DOHH2 (cell line): ENCODE data around the gene HPS5.
A peak's percentile ranks its signal among the peaks of the same experiment; 100 is the strongest.

Source experiments
- H3F3A ChIP-seq: fragments of 200-600 bp; sonication (generic), shearing (Covaris generic); 2 replicates; pipeline ENCODE4 v1.6.0; 2016; ENCODE audit warnings: antibody characterized with exemption, mild to moderate bottlenecking; ENCODE audit not compliant: control insufficient read depth, insufficient read depth
- H3K27ac ChIP-seq: fragments of 200-600 bp; sonication (generic); 2 replicates; pipeline ENCODE4 v1.5.1; 2014; ENCODE audit warnings: low read depth, mild to moderate bottlenecking, low read length, moderate library complexity
- H3K27me3 ChIP-seq: fragments of 200-600 bp; sonication (generic); 2 replicates; pipeline ENCODE4 v1.6.1; 2014; ENCODE audit warnings: mild to moderate bottlenecking, low read length, mixed read lengths; ENCODE audit not compliant: control insufficient read depth
- H3K36me3 ChIP-seq: fragments of 200-600 bp; sonication (generic); 2 replicates; pipeline ENCODE4 v1.6.1; 2014; ENCODE audit warnings: mild to moderate bottlenecking, low read length, moderate library complexity, mixed read lengths; ENCODE audit not compliant: control insufficient read depth
- H3K4me1 ChIP-seq: fragments of 200-600 bp; sonication (generic); 2 replicates; pipeline ENCODE4 v1.6.1; 2014; ENCODE audit warnings: mild to moderate bottlenecking, low read length, mixed read lengths; ENCODE audit not compliant: control insufficient read depth
- H3K4me2 ChIP-seq: fragments of 200-600 bp; sonication (generic); 2 replicates; pipeline ENCODE4 v1.6.0; 2014; ENCODE audit warnings: mild to moderate bottlenecking, low read length, moderate library complexity
- H3K4me3 ChIP-seq: fragments of 200-600 bp; sonication (generic); 2 replicates; pipeline ENCODE4 v1.5.1; 2014; ENCODE audit warnings: mild to moderate bottlenecking, low read length, mixed read lengths
- H3K79me2 ChIP-seq: fragments of 200-600 bp; sonication (generic); 2 replicates; pipeline ENCODE4 v1.6.1; 2014; ENCODE audit warnings: mild to moderate bottlenecking, low read length, mixed read lengths; ENCODE audit not compliant: control insufficient read depth
- H3K9me2 ChIP-seq: fragments of 200-600 bp; sonication (generic); replicated peaks from 2 replicates; pipeline ENCODE4 v1.6.1; 2014; ENCODE audit warnings: mild to moderate bottlenecking, low read length, mixed read lengths; ENCODE audit not compliant: control insufficient read depth
- H3K9me3 ChIP-seq: fragments of 200-600 bp; sonication (generic); 2 replicates; pipeline ENCODE4 v1.6.1; 2014; ENCODE audit warnings: antibody characterized with exemption, low read length, mixed read lengths; ENCODE audit not compliant: control insufficient read depth, insufficient read depth
- H4K20me1 ChIP-seq: fragments of 200-600 bp; sonication (generic); 2 replicates; pipeline ENCODE4 v1.6.0; 2014; ENCODE audit warnings: low read depth, mild to moderate bottlenecking, antibody characterized with exemption, low read length, moderate library complexity; ENCODE audit not compliant: control insufficient read depth, insufficient read depth
- EZH2phosphoT487 ChIP-seq: fragments of 200-600 bp; sonication (generic); IDR thresholded peaks from 2 replicates; pipeline ENCODE4 v1.6.1; 2017; ENCODE audit warnings: borderline replicate concordance, mild to moderate bottlenecking, antibody characterized with exemption, low read length, moderate library complexity, mixed read lengths
- TF ChIP-seq, protein P1 (sequence below): fragments of 200-600 bp; sonication (generic); IDR thresholded peaks from one replicate; pipeline ENCODE4 v1.5.1; 2014; ENCODE audit warnings: antibody characterized with exemption, mild to moderate bottlenecking, low read depth, low read length; ENCODE audit not compliant: poor library complexity, severe bottlenecking

Gene HPS5

DNA sequence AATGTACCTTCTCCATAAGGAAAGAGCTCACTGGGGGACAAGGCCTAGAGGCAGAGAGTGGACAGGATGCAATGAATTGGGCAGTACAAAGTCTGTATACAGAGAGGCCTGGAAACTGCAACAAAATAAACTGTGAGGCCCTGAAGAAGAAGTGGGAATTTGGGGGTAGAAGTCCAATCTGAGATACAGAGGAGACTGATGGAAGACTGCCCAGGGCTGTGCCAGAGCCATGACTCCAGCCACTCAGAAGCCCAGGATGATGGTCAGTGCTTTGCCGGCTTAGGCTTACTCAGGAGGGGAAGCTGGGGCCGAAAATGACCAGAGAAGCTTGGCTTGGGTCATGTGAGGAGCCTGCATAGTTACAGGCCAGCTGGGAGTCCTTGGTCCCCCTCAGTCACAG lies 91.1 kb downstream of the HPS5 start:
- Histone ChIP-seq H3K4me3 (no peak overlapping the region), H3K79me2 (no peaks in the 10 kb centered on the region), H3K27ac (no peak overlapping the region), H3K9me3 (no peaks in the 10 kb centered on the region), H3K9me2 (no peaks in the 10 kb centered on the region), H3K4me2 (no peak overlapping the region), H3F3A (no peaks in the 10 kb centered on the region), H3K27me3 (peaks cover 10% of the 10 kb centered on the region; the same call in 1 of the 2 replicates), H3K4me1 (peaks cover 11% of the 10 kb centered on the region), H4K20me1 (no peaks in the 10 kb centered on the region), H3K36me3 (peaks cover 6% of the 10 kb centered on the region)
- TF ChIP-seq, protein P1, sequence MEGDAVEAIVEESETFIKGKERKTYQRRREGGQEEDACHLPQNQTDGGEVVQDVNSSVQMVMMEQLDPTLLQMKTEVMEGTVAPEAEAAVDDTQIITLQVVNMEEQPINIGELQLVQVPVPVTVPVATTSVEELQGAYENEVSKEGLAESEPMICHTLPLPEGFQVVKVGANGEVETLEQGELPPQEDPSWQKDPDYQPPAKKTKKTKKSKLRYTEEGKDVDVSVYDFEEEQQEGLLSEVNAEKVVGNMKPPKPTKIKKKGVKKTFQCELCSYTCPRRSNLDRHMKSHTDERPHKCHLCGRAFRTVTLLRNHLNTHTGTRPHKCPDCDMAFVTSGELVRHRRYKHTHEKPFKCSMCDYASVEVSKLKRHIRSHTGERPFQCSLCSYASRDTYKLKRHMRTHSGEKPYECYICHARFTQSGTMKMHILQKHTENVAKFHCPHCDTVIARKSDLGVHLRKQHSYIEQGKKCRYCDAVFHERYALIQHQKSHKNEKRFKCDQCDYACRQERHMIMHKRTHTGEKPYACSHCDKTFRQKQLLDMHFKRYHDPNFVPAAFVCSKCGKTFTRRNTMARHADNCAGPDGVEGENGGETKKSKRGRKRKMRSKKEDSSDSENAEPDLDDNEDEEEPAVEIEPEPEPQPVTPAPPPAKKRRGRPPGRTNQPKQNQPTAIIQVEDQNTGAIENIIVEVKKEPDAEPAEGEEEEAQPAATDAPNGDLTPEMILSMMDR: no peak
- no peak for TF ChIP-seq EZH2phosphoT487

DNA sequence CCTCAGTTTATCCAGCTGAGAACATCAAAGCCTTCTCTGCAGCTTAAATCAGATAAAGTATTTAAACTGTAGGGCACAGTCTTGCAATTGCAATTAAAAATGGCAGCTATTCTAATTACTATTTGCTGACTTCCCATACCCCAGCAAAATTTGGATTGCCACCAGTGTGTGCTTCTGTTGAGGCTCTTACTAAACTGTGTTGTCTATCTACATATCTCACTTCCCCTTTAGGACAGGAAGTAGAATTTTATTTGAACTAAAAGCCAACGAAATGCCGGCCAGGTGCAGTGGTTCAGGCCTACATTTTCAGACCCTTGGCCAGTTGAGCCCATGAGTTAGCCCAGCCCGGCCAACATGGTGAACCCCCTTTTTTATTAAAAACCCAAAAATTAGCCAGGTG lies 92.4 kb downstream of the HPS5 start:
- Histone ChIP-seq H3K9me3 (no peaks in the 10 kb centered on the region), H3K4me3 (peak overlapping the region; percentile 23), H3K79me2 (no peaks in the 10 kb centered on the region), H3K9me2 (no peaks in the 10 kb centered on the region), H3K36me3 (peaks cover 6% of the 10 kb centered on the region), H3K4me2 (peak overlapping the region; percentile 38), H3K27ac (peak overlapping the region; percentile 39), H4K20me1 (no peaks in the 10 kb centered on the region), H3K27me3 (0 out of 2 replicates have a peak, but pooled peaks cover under 1% of the 10 kb centered on the region), H3F3A (no peaks in the 10 kb centered on the region), H3K4me1 (peaks cover 11% of the 10 kb centered on the region)
- TF ChIP-seq EZH2phosphoT487: no peak
- TF ChIP-seq, protein P1: no peak
